ENCODE measurements around the gene PAX5. TPM values are rescaled to one million over a fixed set of nuclear protein-coding genes. Genes with fewer than 3 reads are reported as not detected.

The PAX5 gene
- total and polyA plus RNA-seq, 3 donors from 2014 or later, result 0.79 to 1.9 (median 1.3) TPM

DNA sequence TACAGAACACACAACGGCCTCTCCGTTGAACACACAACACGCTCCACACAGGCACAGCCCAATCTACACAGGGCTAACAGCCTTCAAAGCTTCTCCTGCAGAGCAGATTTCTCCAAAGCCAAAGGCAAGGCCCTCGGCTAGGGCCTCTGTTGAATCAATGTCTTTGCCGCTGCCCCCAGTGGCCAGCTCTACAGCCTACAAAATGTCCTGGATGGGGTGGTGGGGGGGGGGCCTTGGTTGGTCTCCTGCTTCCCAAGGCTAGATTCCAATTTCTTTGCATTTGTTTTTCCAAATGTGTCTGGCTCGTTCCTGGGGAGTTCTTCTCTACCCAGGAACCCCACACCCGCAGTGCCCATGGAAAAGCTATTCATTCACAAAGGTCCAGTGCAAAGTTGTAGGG is 167.2 kb downstream of the PAX5 start:
- Histone ChIP-seq H3K4me1 (no peaks in the 10 kb centered on the region), H3K27ac (no peak overlapping the region), H3K4me3 (no peak overlapping the region), H3K27me3 (no peaks in the 10 kb centered on the region), H3K9me3 (no peaks in the 10 kb centered on the region), H3K36me3 (ENCODE audit: low read depth, missing control alignments) (no peaks in the 10 kb centered on the region)
- DNase-seq, result no peak
- WGBS, 2 donors, result 82 to 91% methylated on average over 7 of the region's 7 CpGs
- TF ChIP-seq POLR2A (IDR thresholded peaks at IDR 0.05), result no peak
- TF ChIP-seq CTCF (IDR thresholded peaks at IDR 0.05), result no peak
- intact Hi-C loops (cut with DNase I; ENCODE audit: low total_unique reads), result no loop called here

DNA sequence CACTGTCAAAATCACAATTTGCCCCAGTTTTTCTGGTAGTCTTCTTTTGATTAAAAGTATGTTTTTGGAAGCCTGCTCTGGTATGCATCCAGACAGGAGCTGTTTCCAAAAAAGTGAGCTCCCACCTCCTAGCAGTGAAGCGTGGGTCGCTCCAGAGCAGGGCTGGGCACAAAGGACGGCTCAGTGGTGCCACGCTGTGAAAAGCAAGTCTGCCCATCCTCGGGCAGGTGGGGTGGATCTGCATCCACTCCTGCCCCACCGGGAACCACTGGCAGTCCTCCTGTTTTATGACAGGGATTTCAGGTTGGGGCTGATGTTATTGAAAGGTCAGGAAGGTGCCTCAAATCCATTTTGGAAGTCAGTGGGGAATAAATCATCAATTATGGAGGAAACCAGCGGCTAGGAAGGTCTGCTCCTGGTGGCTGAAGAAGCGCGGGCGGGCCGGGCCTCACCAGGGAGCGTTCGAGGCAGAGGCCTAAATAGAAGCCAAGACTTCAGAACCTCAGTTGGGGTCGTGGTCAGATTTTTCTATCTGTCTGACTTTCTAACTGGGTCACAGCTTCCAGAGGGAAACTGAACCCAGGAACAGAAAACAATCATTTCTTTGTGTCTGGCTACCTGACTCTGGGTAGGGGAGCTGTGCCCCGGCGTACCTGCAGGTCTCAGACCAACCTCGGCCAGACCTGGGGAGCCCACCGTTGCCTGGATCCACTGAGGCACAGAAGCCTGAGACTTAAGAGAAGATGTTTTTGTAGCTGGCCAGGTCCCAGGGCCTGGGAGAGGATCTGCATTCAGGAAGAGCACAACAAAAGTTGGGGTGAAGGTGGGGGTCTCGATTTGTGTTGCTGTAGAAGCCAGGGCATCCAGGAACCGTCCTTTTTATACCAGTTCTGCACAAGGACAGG is 168.1 kb downstream of the PAX5 start:
- H3K4me3 ChIP-seq, result no peak overlapping the region
- no peak for DNase-seq
- H3K36me3 ChIP-seq (ENCODE audit: low read depth, missing control alignments), result no peaks in the 10 kb centered on the region
- H3K4me1 ChIP-seq, result no peaks in the 10 kb centered on the region
- no peaks in the 10 kb centered on the region for H3K27me3 ChIP-seq
- H3K9me3 ChIP-seq, result no peaks in the 10 kb centered on the region
- intact Hi-C loops (cut with DNase I; ENCODE audit: low total_unique reads), result no loop called here
- 93 to 94% methylated on average over 20 of the region's 20 CpGs for WGBS, 2 donors
- H3K27ac ChIP-seq, result no peak overlapping the region
- no peak for TF ChIP-seq POLR2A (IDR thresholded peaks at IDR 0.05)
- no peak for TF ChIP-seq CTCF (IDR thresholded peaks at IDR 0.05)

DNA sequence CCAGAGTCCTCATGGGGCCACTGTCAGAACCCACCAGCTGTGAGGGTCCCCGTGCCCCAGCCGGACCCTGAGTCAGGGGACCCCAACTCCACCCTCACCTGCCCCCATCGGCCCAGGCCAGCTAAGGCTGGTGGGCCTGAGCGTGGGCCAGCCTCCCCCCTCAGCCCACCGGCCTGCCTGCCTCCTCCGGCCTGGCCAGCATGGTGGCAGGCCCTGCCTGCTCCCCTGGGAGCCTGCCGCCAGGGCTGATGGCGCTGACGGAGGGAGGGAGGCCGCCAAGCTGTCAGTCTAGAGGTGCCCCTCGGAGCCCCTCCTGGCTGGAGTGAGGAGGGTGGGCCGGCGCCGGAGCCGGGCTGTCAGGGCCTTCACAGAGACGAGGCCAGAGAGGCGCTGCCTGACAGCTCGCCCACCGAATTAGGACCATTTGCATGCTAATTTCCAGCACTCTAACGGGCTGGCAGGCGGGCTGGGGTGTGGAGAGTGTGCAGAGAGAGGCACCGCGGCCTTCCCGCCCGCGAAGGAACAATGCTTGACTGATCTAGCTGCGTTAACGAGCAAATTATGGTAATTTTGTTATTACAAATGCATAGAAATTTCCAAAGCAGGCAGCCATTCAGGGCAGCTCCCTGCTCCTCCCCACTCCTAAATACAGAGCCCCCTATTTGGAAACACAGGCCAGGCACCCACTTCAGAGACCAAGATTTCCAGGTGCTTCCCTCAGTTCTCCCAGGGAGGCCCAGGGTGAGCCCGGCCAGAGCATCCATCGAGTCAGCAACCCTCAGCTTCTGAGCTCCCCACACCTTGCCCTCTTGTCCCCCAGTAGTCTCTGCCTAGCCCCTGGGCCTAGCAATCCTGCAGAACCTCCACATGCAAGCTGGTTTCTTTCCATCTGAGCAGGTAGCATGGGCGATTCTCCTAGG is 169.3 kb downstream of the PAX5 start:
- H3K27ac ChIP-seq, result no peak overlapping the region
- H3K4me3 ChIP-seq, result no peak overlapping the region
- no peaks in the 10 kb centered on the region for H3K4me1 ChIP-seq
- no peak for TF ChIP-seq POLR2A (IDR thresholded peaks at IDR 0.05)
- TF ChIP-seq CTCF (IDR thresholded peaks at IDR 0.05), result no peak
- no peaks in the 10 kb centered on the region for H3K36me3 ChIP-seq (ENCODE audit: low read depth, missing control alignments)
- intact Hi-C loops (cut with DNase I; ENCODE audit: low total_unique reads), result no loop called here
- WGBS, 2 donors, result 92 to 93% methylated on average over 12 to 31 of the region's 31 CpGs
- DNase-seq, result no peak
- no peaks in the 10 kb centered on the region for H3K9me3 ChIP-seq
- no peaks in the 10 kb centered on the region for H3K27me3 ChIP-seq

- Histone ChIP-seq H3K27me3 (no peaks in the 10 kb centered on the region), H3K4me1 (no peaks in the 10 kb centered on the region), H3K27ac (no peak overlapping the region), H3K9me3 (no peaks in the 10 kb centered on the region), H3K4me3 (no peak overlapping the region), H3K36me3 (ENCODE audit: low read depth, missing control alignments) (no peaks in the 10 kb centered on the region)
- DNase-seq, result peak; percentile 65
- intact Hi-C loops (cut with DNase I; ENCODE audit: low total_unique reads), result no loop called here
- WGBS, 2 donors, result 64 to 66% methylated on average over 21 of the region's 21 CpGs
- TF ChIP-seq POLR2A (IDR thresholded peaks at IDR 0.05), result no peak
- TF ChIP-seq CTCF (IDR thresholded peaks at IDR 0.05), result peak; percentile 25 to 49 (median 36)
Measured at GRCh38 chr9:36862206-36863145, 171.6 kb downstream of the PAX5 start.
